22Rv1 (cell line): ENCODE data around the gene BCAP31.

Experiments
- ZFX ChIP-seq: fragments of 450-650 bp; IDR thresholded peaks from 2 replicates; pipeline ENCODE4 v1.6.1; 2017; ENCODE audit warnings: antibody characterized with exemption, borderline replicate concordance
- TF ChIP-seq, protein P1 (sequence below): fragments of 450-650 bp; IDR thresholded peaks from 2 replicates; pipeline ENCODE4 v1.5.1; 2017; ENCODE audit warnings: mild to moderate bottlenecking

DNA sequence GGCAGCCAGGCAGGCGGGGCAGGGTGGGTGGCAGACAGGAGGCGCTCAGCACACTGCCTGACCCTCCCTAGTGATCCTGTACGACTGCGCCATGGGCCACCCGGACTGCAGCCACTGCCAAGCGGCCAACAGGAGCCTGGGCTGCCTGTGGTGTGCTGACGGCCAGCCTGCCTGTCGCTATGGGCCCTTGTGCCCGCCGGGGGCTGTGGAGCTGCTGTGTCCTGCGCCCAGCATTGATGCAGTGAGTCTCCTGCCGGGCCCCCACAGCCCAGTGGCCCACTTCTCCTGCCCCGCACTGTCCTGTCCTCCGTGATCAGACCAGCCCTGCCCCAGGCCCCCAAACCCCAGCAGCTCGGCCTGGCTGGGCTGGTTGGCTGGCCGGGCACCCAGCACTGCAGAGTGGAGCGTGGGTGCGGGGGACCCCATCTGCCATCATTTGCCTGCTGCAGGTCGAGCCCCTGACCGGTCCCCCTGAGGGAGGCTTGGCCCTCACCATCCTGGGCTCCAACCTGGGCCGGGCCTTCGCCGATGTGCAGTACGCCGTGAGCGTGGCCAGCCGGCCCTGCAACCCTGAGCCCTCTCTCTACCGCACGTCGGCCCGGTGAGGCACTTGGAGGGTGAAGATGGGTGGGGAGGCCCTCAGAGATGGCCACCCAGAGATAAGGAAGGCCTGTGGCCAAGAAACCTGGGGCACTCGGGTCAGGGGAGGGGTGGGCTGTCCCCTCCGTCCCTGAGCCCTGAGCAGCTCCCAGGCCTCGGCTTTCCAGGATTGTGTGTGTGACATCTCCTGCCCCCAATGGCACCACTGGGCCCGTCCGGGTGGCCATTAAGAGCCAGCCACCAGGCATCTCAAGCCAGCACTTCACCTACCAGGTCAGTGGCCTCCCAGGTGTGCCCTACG lies 47.5 kb upstream of the BCAP31 start:
- TF ChIP-seq, protein P1, sequence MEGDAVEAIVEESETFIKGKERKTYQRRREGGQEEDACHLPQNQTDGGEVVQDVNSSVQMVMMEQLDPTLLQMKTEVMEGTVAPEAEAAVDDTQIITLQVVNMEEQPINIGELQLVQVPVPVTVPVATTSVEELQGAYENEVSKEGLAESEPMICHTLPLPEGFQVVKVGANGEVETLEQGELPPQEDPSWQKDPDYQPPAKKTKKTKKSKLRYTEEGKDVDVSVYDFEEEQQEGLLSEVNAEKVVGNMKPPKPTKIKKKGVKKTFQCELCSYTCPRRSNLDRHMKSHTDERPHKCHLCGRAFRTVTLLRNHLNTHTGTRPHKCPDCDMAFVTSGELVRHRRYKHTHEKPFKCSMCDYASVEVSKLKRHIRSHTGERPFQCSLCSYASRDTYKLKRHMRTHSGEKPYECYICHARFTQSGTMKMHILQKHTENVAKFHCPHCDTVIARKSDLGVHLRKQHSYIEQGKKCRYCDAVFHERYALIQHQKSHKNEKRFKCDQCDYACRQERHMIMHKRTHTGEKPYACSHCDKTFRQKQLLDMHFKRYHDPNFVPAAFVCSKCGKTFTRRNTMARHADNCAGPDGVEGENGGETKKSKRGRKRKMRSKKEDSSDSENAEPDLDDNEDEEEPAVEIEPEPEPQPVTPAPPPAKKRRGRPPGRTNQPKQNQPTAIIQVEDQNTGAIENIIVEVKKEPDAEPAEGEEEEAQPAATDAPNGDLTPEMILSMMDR = no peak
- TF ChIP-seq ZFX = no peak
